B cell (primary cell): ENCODE data around the gene KIR2DL1. TPM values are rescaled to one million over a fixed set of nuclear protein-coding genes. Genes with fewer than 3 reads are reported as not detected.
"Not testable (repeated sequence)": the region's sequence is repeated elsewhere in the genome, so short reads cannot be mapped to it uniquely, and the experiment has no call there.

Experiments used
- ATAC-seq: fragments of 200-7000 bp; cut with Tn5 transposase; one replicate; pipeline ENCODE4 v1.10.0; 2021; ENCODE audit warnings: low read depth, mild to moderate bottlenecking, moderate number of reproducible peaks, moderate library complexity
- CTCF ChIA-PET: fragments of 350-600 bp; sonication (Branson Sonifier 250); formaldehyde crosslinking; loops from one replicate; lab custom pipeline; 2021; ENCODE audit warnings: antibody characterized with exemption, inconsistent platforms; lab: Charles Lee
- POLR2A ChIA-PET: fragments of 350-600 bp; sonication (Branson Sonifier 250); formaldehyde crosslinking; loops from one replicate; lab custom pipeline; 2021; ENCODE audit warnings: antibody characterized with exemption; lab: Charles Lee
- DNase-seq: peaks from one replicate; pipeline ENCODE4 v3.0.0; 2013
- H2AFZ ChIP-seq: 2 replicates; pipeline ENCODE4 v1.6.1; 2012; ENCODE audit warnings: mild to moderate bottlenecking, low read depth, low read length; ENCODE audit not compliant: insufficient read depth, poor library complexity, severe bottlenecking
- H3K27ac ChIP-seq, 2 donors: 1 replicate in 1 of 2; 2 replicates in 1 of 2; pipeline ENCODE4 v1.5.1; 2012 to 2013; ENCODE audit warnings: low read length in 2 of 2, mild to moderate bottlenecking in 2 of 2, moderate library complexity in 1 of 2
- H3K27me3 ChIP-seq, 4 experiments: fragments of 200-600 bp in 1 of 4; sonication (generic) in 1 of 4; replicated peaks in 1 of 4; 1 replicate in 2 of 4; 2 replicates in 2 of 4; pipeline versions ENCODE4 v1.6.1 to v1.7.0; 2013 to 2016; ENCODE audit warnings: low read length in 3 of 4, mild to moderate bottlenecking in 2 of 4, mixed read lengths in 1 of 4, moderate library complexity in 1 of 4; ENCODE audit not compliant: insufficient read depth in 4 of 4, control insufficient read depth in 3 of 4; ENCODE audit errors: control extremely low read depth in 1 of 4
- H3K36me3 ChIP-seq, 2 experiments: replicated peaks in 1 of 2; 1 replicate in 1 of 2; 2 replicates in 1 of 2; pipeline versions ENCODE4 v1.6.1 to v1.7.1; 2013; ENCODE audit warnings: low read length in 1 of 2; ENCODE audit not compliant: insufficient read depth in 2 of 2, control insufficient read depth in 1 of 2; ENCODE audit errors: control extremely low read depth in 1 of 2, extremely low read depth in 1 of 2
- H3K4me1 ChIP-seq, 2 donors: fragments of 200-600 bp in 1 of 2; sonication (generic) in 1 of 2; 1 replicate in 1 of 2; 2 replicates in 1 of 2; pipeline versions ENCODE4 v1.5.1 to v1.6.1; 2013 to 2017; ENCODE audit warnings: low read length in 2 of 2; ENCODE audit not compliant: control insufficient read depth in 2 of 2, insufficient read depth in 2 of 2
- H3K4me2 ChIP-seq: replicated peaks from 2 replicates; pipeline ENCODE3; 2012; ENCODE audit warnings: mild to moderate bottlenecking, low read depth, low read length; ENCODE audit not compliant: poor library complexity, severe bottlenecking
- H3K4me3 ChIP-seq, 5 experiments: fragments of 200-600 bp in 1 of 5; sonication (generic) in 1 of 5; 1 replicate in 3 of 5; 2 replicates in 2 of 5; pipeline versions ENCODE4 v1.5.1 to v1.7.0; 2011 to 2016; ENCODE audit warnings: low read length in 4 of 5, mild to moderate bottlenecking in 4 of 5, low read depth in 2 of 5, control low read depth in 1 of 5, moderate library complexity in 1 of 5; ENCODE audit not compliant: insufficient read depth in 1 of 5; ENCODE audit errors: control extremely low read depth in 1 of 5, extremely low read depth in 1 of 5
- H3K79me2 ChIP-seq: fragments of 200-600 bp; sonication (generic); one replicate; pipeline ENCODE4 v1.6.0; 2016; ENCODE audit warnings: low read length; ENCODE audit not compliant: control insufficient read depth, insufficient read depth
- H3K9ac ChIP-seq: fragments of 200-600 bp; sonication (generic); 2 replicates; pipeline ENCODE4 v1.6.1; 2017; ENCODE audit warnings: mild to moderate bottlenecking, low read length, moderate library complexity
- H3K9me3 ChIP-seq, 3 donors: one replicate each; pipeline versions ENCODE4 v1.6.1 to v1.7.1; 2013; ENCODE audit warnings: low read length in 2 of 3; ENCODE audit not compliant: control insufficient read depth in 2 of 3, insufficient read depth in 1 of 3; ENCODE audit errors: control extremely low read depth in 1 of 3
- H4K20me1 ChIP-seq: 2 replicates; pipeline ENCODE4 v1.6.0; 2012; ENCODE audit warnings: mild to moderate bottlenecking, low read length; ENCODE audit not compliant: insufficient read depth, control insufficient read depth, poor library complexity, severe bottlenecking
- H3K27ac Mint-ChIP-seq: one replicate; pipeline ENCODE4 v1.8.0; 2021; ENCODE audit warnings: mixed read lengths
- H3K27me3 Mint-ChIP-seq: one replicate; pipeline ENCODE4 v1.8.0; 2021; ENCODE audit warnings: mixed read lengths
- H3K4me1 Mint-ChIP-seq: one replicate; pipeline ENCODE4 v1.8.0; 2021; ENCODE audit warnings: mixed read lengths
- H3K4me3 Mint-ChIP-seq: one replicate; pipeline ENCODE4 v1.8.0; 2021; ENCODE audit warnings: mixed read lengths
- H3K9me3 Mint-ChIP-seq: one replicate; pipeline ENCODE4 v1.8.0; 2022; ENCODE audit warnings: mixed read lengths; ENCODE audit not compliant: insufficient read depth
- WGBS: methylation state at CpG from one replicate; pipeline ENCODE4 v1.1.5; 2013; ENCODE audit warnings: missing lambda C conversion rate; ENCODE audit not compliant: insufficient coverage; 5-methylcytosine and 5-hydroxymethylcytosine counted together
- intact Hi-C: fragments of 100-400 bp; cut with micrococcal nuclease; formaldehyde crosslinking; loops from one replicate; pipeline ENCODE4 v1.10.0; 2022
- polyA plus RNA-seq: library from polyadenylated mRNA; depleted of rRNA; stranded (reverse); fragments of >200 nt; gene quantifications from 2 replicates; pipeline ENCODE4 v1.2.3, GENCODE V29; 2012
- total RNA-seq, 2 donors: library from RNA; stranded (reverse); fragments of 120-200 nt in 1 of 2; gene quantifications; 1 replicate in 1 of 2; 2 replicates in 1 of 2; pipeline versions ENCODE4 v1.2.3 to v1.2.4, GENCODE V29; 2013 to 2022

The KIR2DL1 gene
- total and polyA plus RNA-seq, 2 donors (not counting 1 experiment from before 2014, with no cell fraction given) = 0.04 TPM; not detected in 1

- POLR2A ChIA-PET, H3K9ac ChIP-seq, H3K27me3 ChIP-seq, H3K27ac Mint-ChIP-seq, ATAC-seq, H3K9me3 Mint-ChIP-seq, H4K20me1 ChIP-seq, H3K4me3 ChIP-seq, H3K4me1 ChIP-seq, DNase-seq, H3K4me1 Mint-ChIP-seq, H2AFZ ChIP-seq, CTCF ChIA-PET, H3K79me2 ChIP-seq, H3K27ac ChIP-seq, H3K9me3 ChIP-seq, H3K36me3 ChIP-seq, H3K4me3 Mint-ChIP-seq, H3K4me2 ChIP-seq: not testable (repeated sequence)
- WGBS = 86% methylated on average over 8 of the region's 12 CpGs
- intact Hi-C loops = loop anchor here (5.0 kb wide), 1 partner anchor 72 kb away; no protein-coding TSS in a partner anchor
- peaks cover 20% of the 10 kb centered on the region for H3K27me3 Mint-ChIP-seq
These were observed 5.7 kb downstream of the KIR2DL1 start for GRCh38 chr19:54775095-54775815.

GRCh38 chr19:54775830-54776229 lies 6.2 kb downstream of the KIR2DL1 start:
- H3K27ac Mint-ChIP-seq, H3K9me3 Mint-ChIP-seq, H3K27ac ChIP-seq, H3K9ac ChIP-seq, H3K4me1 ChIP-seq, H3K4me2 ChIP-seq, CTCF ChIA-PET, H3K79me2 ChIP-seq, H3K4me3 Mint-ChIP-seq, DNase-seq, ATAC-seq, H3K4me3 ChIP-seq, H2AFZ ChIP-seq, POLR2A ChIA-PET, H3K4me1 Mint-ChIP-seq, H3K36me3 ChIP-seq, H3K27me3 ChIP-seq, H3K9me3 ChIP-seq, H4K20me1 ChIP-seq: not testable (repeated sequence)
- intact Hi-C loops = loop anchor here (5.0 kb wide), 1 partner anchor 71 kb away; no protein-coding TSS in a partner anchor
- peaks cover 20% of the 10 kb centered on the region for H3K27me3 Mint-ChIP-seq
- 91% methylated on average over 3 of the region's 8 CpGs for WGBS

- H3K27ac Mint-ChIP-seq, H3K27ac ChIP-seq, H3K4me2 ChIP-seq, H3K9me3 Mint-ChIP-seq, H4K20me1 ChIP-seq, CTCF ChIA-PET, H3K36me3 ChIP-seq, POLR2A ChIA-PET, H3K9ac ChIP-seq, H3K79me2 ChIP-seq, H3K4me3 Mint-ChIP-seq, H3K9me3 ChIP-seq, H3K4me1 Mint-ChIP-seq, H3K27me3 ChIP-seq, H3K4me3 ChIP-seq, DNase-seq, ATAC-seq, H2AFZ ChIP-seq, H3K4me1 ChIP-seq: not testable (repeated sequence)
- H3K27me3 Mint-ChIP-seq = peaks cover 16% of the 10 kb centered on the region
- intact Hi-C loops = loop anchor here (5.0 kb wide), 1 partner anchor 69 kb away; no protein-coding TSS in a partner anchor
- WGBS = no CpG with 5 or more reads among the region's 4 CpGs
These were observed 8.3 kb downstream of the KIR2DL1 start for GRCh38 chr19:54777851-54778250.

GRCh38 chr19:54778896-54779295 lies 9.3 kb downstream of the KIR2DL1 start:
- H3K4me1 ChIP-seq, H2AFZ ChIP-seq, H3K9ac ChIP-seq, H3K9me3 ChIP-seq, ATAC-seq, H3K27me3 ChIP-seq, H4K20me1 ChIP-seq, H3K4me3 ChIP-seq, H3K4me1 Mint-ChIP-seq, H3K9me3 Mint-ChIP-seq, H3K4me3 Mint-ChIP-seq, CTCF ChIA-PET, H3K27ac Mint-ChIP-seq, H3K79me2 ChIP-seq, H3K27ac ChIP-seq, POLR2A ChIA-PET, DNase-seq, H3K36me3 ChIP-seq, H3K4me2 ChIP-seq: not testable (repeated sequence)
- H3K27me3 Mint-ChIP-seq = peaks cover 22% of the 10 kb centered on the region
- 98% methylated on average over 4 of the region's 7 CpGs for WGBS
- intact Hi-C loops = loop anchor here (5.0 kb wide), 1 partner anchor 68 kb away; no protein-coding TSS in a partner anchor
